Gastroesophageal sphincter (tissue), 4 donors: ENCODE measurements around the gene OPTC. TPM values are rescaled to one million over a fixed set of nuclear protein-coding genes. Genes with fewer than 3 reads are reported as not detected.

Experiments
- ATAC-seq: fragments of 150-250 bp; one replicate; pipeline ENCODE4 v1.9.1; 2016; ENCODE audit warnings: mild to moderate bottlenecking, moderate library complexity
- H3K27ac ChIP-seq, 4 donors: fragments of 200-600 bp; sonication (generic) in 3 of 4; 1 replicate in 3 of 4; 2 replicates in 1 of 4; pipeline ENCODE4 v1.5.1; 2016 to 2019
- H3K27me3 ChIP-seq: fragments of 200-600 bp; sonication (generic); one replicate; pipeline ENCODE4 v1.5.1; 2019
- H3K36me3 ChIP-seq, 2 donors: fragments of 200-600 bp; sonication (generic); one replicate each; pipeline ENCODE4 v1.5.1; 2019; ENCODE audit warnings: control low read depth in 1 of 2
- H3K4me1 ChIP-seq, 3 donors: fragments of 200-600 bp; sonication (generic); 1 replicate in 2 of 3; 2 replicates in 1 of 3; pipeline ENCODE4 v1.5.1; 2016 to 2019; ENCODE audit warnings: control low read depth in 2 of 3
- H3K4me3 ChIP-seq, 2 donors: fragments of 200-600 bp; sonication (generic); one replicate each; pipeline ENCODE4 v1.5.1; 2019; ENCODE audit warnings: mild to moderate bottlenecking in 1 of 2, moderate library complexity in 1 of 2
- H3K9me3 ChIP-seq, 3 donors: fragments of 200-600 bp; sonication (generic); one replicate each; pipeline ENCODE4 v1.5.1; 2017 to 2019; ENCODE audit warnings: control low read depth in 2 of 3
- EP300 ChIP-seq: sonication (generic); formaldehyde crosslinking; IDR thresholded peaks from one replicate; pipeline ENCODE4 v1.6.1; 2017; ENCODE audit warnings: antibody characterized with exemption, mild to moderate bottlenecking
- POLR2A ChIP-seq, 2 donors: fragments of 450-650 bp; IDR thresholded peaks; one replicate each; pipeline ENCODE4 v1.6.1; 2017; ENCODE audit warnings: antibody characterized with exemption in 2 of 2, mild to moderate bottlenecking in 2 of 2, moderate library complexity in 1 of 2
- POLR2AphosphoS5 ChIP-seq: sonication (generic); formaldehyde crosslinking; IDR thresholded peaks from one replicate; pipeline ENCODE4 v1.6.1; 2017; ENCODE audit warnings: antibody characterized with exemption
- WGBS, 2 donors: methylation state at CpG; one replicate each; pipeline ENCODE4 v1.1.5; 2018; ENCODE audit warnings: low coverage in 1 of 2; 5-methylcytosine and 5-hydroxymethylcytosine counted together
- total RNA-seq, 4 donors: library from RNA; depleted of rRNA; stranded (reverse); fragments of >200 nt; gene quantifications; one replicate each; pipeline ENCODE4 v1.1.0, GENCODE V29; 2016
- TF ChIP-seq, protein P1 (sequence below), 4 experiments: fragments of 200-600 bp in 2 of 4; fragments of 450-650 bp in 2 of 4; sonication (generic) in 1 of 4; IDR thresholded peaks; one replicate each; pipeline ENCODE4 v1.5.1; 2017 to 2019; ENCODE audit warnings: antibody characterized with exemption in 4 of 4, mild to moderate bottlenecking in 2 of 4, moderate library complexity in 2 of 4

The OPTC gene
- total RNA-seq, 4 donors from 2014 or later: not detected

DNA sequence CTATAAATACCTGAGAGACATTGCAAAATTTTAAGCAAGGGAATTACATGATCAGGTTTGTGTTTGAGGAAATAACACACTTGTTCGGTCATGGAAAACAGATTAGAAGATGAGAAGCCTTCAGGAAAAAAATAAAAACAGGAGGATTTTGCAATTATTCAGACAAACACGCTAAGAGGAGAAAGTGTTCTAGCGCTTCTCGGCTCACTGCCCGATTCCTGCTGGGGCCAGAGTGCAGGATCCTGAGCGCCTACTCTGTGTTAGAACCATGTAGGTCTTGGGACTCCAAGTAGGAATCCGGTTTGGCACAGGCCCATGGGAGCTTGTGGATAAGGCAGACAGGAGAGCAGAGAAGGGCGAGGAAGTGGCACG, 26.4 kb upstream of the OPTC start:
- Histone ChIP-seq H3K4me3 (no peak overlapping the region), H3K4me1 (peaks cover 24 to 68% (median 48%) of the 10 kb centered on the region in 3 donors), H3K27me3 (no peaks in the 10 kb centered on the region), H3K27ac (peak overlapping the region; percentile 91 to 96 (median 92)), H3K9me3 (no peaks in the 10 kb centered on the region), H3K36me3 (no peaks in the 10 kb centered on the region)
- WGBS, 2 donors: 49 to 60% methylated on average over 9 of the region's 9 CpGs
- TF ChIP-seq, protein P1, sequence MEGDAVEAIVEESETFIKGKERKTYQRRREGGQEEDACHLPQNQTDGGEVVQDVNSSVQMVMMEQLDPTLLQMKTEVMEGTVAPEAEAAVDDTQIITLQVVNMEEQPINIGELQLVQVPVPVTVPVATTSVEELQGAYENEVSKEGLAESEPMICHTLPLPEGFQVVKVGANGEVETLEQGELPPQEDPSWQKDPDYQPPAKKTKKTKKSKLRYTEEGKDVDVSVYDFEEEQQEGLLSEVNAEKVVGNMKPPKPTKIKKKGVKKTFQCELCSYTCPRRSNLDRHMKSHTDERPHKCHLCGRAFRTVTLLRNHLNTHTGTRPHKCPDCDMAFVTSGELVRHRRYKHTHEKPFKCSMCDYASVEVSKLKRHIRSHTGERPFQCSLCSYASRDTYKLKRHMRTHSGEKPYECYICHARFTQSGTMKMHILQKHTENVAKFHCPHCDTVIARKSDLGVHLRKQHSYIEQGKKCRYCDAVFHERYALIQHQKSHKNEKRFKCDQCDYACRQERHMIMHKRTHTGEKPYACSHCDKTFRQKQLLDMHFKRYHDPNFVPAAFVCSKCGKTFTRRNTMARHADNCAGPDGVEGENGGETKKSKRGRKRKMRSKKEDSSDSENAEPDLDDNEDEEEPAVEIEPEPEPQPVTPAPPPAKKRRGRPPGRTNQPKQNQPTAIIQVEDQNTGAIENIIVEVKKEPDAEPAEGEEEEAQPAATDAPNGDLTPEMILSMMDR (IDR thresholded peaks at IDR 0.05): no peak
- TF ChIP-seq POLR2A (IDR thresholded peaks at IDR 0.05) (no peak), EP300 (no peak), POLR2AphosphoS5 (no peak)
- peak; percentile 47 for ATAC-seq

DNA sequence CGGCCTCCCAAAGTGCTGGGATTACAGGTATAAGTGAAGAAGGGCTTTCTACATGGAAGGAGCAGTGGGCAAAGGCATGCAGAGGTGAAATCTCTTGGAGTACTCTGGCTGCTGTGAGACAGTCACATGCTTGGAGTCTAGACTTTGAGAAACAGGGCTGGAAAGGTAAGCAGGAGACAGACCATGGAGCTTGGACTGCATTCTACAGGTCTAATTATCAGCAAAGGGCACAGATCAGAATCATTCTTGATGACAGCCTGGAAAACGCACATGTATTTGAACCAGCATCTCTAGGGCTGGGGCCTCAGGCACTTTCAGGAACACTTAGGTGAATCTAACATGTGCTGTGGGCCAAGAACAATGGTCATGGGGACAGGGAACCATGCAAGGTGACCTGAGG, 25.6 kb upstream of the OPTC start:
- TF ChIP-seq, protein P1 (IDR thresholded peaks at IDR 0.05): no peak
- TF ChIP-seq POLR2A (IDR thresholded peaks at IDR 0.05): no peak
- TF ChIP-seq POLR2AphosphoS5: no peak
- no peak for TF ChIP-seq EP300
- H3K4me3 ChIP-seq: no peak overlapping the region
- no peaks in the 10 kb centered on the region for H3K9me3 ChIP-seq
- H3K27me3 ChIP-seq: no peaks in the 10 kb centered on the region
- 100% methylated on average over 1 of the region's 2 CpGs; no CpG with 5 or more reads in 1 of the 2 donors for WGBS, 2 donors
- H3K27ac ChIP-seq: peak overlapping the region in 2 of 4 donors; percentile 91 to 93
- peaks cover 24 to 62% (median 44%) of the 10 kb centered on the region in 3 donors for H3K4me1 ChIP-seq
- ATAC-seq: no peak
- H3K36me3 ChIP-seq: no peaks in the 10 kb centered on the region

DNA sequence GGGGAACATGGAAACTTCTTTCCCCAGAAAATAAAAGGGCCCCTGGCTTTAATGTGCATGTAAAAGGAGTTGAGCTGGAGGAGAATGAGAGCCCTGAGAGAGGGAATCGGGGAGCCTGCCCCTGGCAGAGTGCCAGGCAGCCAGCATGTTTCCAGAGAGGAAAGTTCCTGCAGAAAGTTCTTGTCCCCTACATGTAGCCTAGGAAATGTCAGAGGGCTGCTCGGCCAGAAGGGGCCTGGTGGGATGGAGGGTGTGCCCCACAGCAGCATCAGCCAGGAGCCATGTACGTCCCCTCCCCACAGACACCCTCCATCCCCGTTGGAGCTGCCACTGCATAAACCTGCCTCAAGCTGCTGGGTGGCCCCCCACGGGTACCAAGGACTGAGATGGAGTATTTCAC, 23.7 kb upstream of the OPTC start:
- 0% methylated on average over 1 of the region's 5 CpGs; no CpG with 5 or more reads in 1 of the 2 donors for WGBS, 2 donors
- no peak overlapping the region for H3K4me3 ChIP-seq
- H3K36me3 ChIP-seq: no peaks in the 10 kb centered on the region
- H3K4me1 ChIP-seq: peaks cover 13 to 58% (median 32%) of the 10 kb centered on the region in 3 donors
- H3K27ac ChIP-seq: peak overlapping the region in 1 of 4 donors; percentile 39
- H3K9me3 ChIP-seq: no peaks in the 10 kb centered on the region
- H3K27me3 ChIP-seq: no peaks in the 10 kb centered on the region
- ATAC-seq: no peak
- TF ChIP-seq EP300 (no peak), POLR2A (IDR thresholded peaks at IDR 0.05) (no peak), POLR2AphosphoS5 (no peak)
- TF ChIP-seq, protein P1 (IDR thresholded peaks at IDR 0.05): no peak

DNA sequence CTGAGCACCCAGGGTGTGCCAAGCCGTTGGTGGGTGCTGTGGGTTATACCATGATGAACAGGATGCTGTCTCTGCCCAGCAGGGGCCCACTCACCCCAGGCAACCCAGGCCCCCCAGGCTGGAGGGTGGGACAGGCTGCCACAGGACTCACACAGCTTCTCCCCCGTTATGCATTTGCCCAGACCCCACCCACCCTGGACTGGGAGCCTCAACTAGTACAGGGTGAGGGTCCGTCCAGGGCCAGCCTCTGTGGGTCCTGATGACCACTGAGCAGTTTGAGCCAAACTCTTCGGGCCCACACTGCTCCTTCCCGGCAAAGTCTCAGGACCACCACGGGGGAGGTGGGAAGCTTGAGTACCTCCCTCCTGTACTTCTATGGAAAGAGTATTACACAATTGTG, 22.1 kb upstream of the OPTC start:
- ATAC-seq: no peak
- Histone ChIP-seq H3K9me3 (no peaks in the 10 kb centered on the region), H3K36me3 (no peaks in the 10 kb centered on the region), H3K27ac (peak overlapping the region in 1 of 4 donors; percentile 18), H3K4me1 (peaks cover under 1 to 55% (median 16%) of the 10 kb centered on the region in 3 donors), H3K4me3 (no peak overlapping the region), H3K27me3 (no peaks in the 10 kb centered on the region)
- 83 to 90% methylated on average over 1 to 2 of the region's 6 CpGs for WGBS, 2 donors
- TF ChIP-seq, protein P1 (IDR thresholded peaks at IDR 0.05): no peak
- TF ChIP-seq EP300: no peak
- TF ChIP-seq POLR2A (IDR thresholded peaks at IDR 0.05): no peak
- TF ChIP-seq POLR2AphosphoS5: no peak

DNA sequence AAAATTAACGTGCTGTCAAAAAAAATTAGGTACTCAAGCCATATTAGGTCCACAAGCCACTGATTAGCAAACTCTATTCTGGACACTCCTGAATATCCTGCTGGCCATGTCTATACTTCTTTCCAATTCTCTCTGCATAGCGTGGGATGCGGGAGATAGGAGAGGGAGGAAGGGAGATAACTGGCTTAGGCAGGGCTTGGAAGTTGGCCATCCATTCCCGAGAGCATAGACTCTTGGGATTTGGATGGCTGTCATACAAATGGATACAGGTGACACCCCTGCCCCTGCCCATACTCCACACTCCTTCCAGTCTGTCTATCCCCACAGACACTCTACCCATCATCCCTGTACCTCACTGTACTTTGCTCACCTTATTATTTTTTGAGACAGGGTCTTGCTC, 20.7 kb upstream of the OPTC start:
- 65 to 96% methylated on average over 3 to 4 of the region's 4 CpGs for WGBS, 2 donors
- Histone ChIP-seq H3K4me3 (no peak overlapping the region), H3K9me3 (no peaks in the 10 kb centered on the region), H3K27me3 (no peaks in the 10 kb centered on the region), H3K27ac (peak overlapping the region in 2 of 4 donors; percentile 85 to 90), H3K36me3 (no peaks in the 10 kb centered on the region), H3K4me1 (peaks cover 0 to 55% (median 12%) of the 10 kb centered on the region in 3 donors)
- no peak for ATAC-seq
- no peak for TF ChIP-seq POLR2A (IDR thresholded peaks at IDR 0.05)
- TF ChIP-seq, protein P1 (IDR thresholded peaks at IDR 0.05): no peak
- no peak for TF ChIP-seq EP300
- TF ChIP-seq POLR2AphosphoS5: no peak
